Neural cell (in vitro differentiated cells): ENCODE data around the gene LIMD2. TPM values are rescaled to one million over a fixed set of nuclear protein-coding genes. Genes with fewer than 3 reads are reported as not detected.

Experiments
- H2AFZ ChIP-seq: fragments of 200-600, 300-800 bp; sonication (generic), shearing (Covaris generic); 2 replicates; pipeline ENCODE4 v1.6.0; 2014; ENCODE audit warnings: low read depth, mild to moderate bottlenecking, antibody characterized with exemption, low read length, moderate library complexity
- H3F3A ChIP-seq: fragments of 200-600 bp; shearing (Covaris generic); 2 replicates; pipeline ENCODE4 v1.6.1; 2016; ENCODE audit warnings: mild to moderate bottlenecking, moderate library complexity, mixed read lengths, antibody characterized with exemption, low read length; ENCODE audit not compliant: insufficient read depth, poor library complexity, severe bottlenecking
- H3K27ac ChIP-seq: fragments of 200-600, 300-800 bp; sonication (generic), shearing (Covaris generic); 2 replicates; pipeline ENCODE4 v1.5.1; 2014; ENCODE audit warnings: mild to moderate bottlenecking, low read length, moderate library complexity
- H3K27me3 ChIP-seq: fragments of 300-800, 200-600 bp; sonication (generic), shearing (Covaris generic); 2 replicates; pipeline ENCODE4 v1.6.0; 2014; ENCODE audit warnings: mild to moderate bottlenecking, low read depth, low read length, moderate library complexity; ENCODE audit not compliant: insufficient read depth
- H3K36me3 ChIP-seq: fragments of 300-800, 200-600 bp; sonication (generic), shearing (Covaris generic); 2 replicates; pipeline ENCODE4 v1.5.1; 2014; ENCODE audit warnings: mild to moderate bottlenecking, antibody characterized with exemption, low read length, moderate library complexity; ENCODE audit not compliant: insufficient read depth
- H3K4me2 ChIP-seq: fragments of 300-800, 200-600 bp; sonication (generic), shearing (Covaris generic); 2 replicates; pipeline ENCODE4 v1.6.0; 2014; ENCODE audit warnings: mild to moderate bottlenecking, low read length
- H3K4me3 ChIP-seq: fragments of 300-800, 200-600 bp; sonication (generic), shearing (Covaris generic); 2 replicates; pipeline ENCODE4 v1.5.1; 2014; ENCODE audit warnings: mild to moderate bottlenecking, low read length, moderate library complexity
- H3K79me2 ChIP-seq: fragments of 200-600 bp; shearing (Covaris generic); replicated peaks from 2 replicates; pipeline ENCODE4 v1.6.0; 2014; ENCODE audit warnings: mild to moderate bottlenecking, low read length, moderate library complexity; ENCODE audit not compliant: insufficient read depth
- H3K9ac ChIP-seq: fragments of 300-800, 200-600 bp; sonication (generic), shearing (Covaris generic); 2 replicates; pipeline ENCODE4 v1.6.1; 2016; ENCODE audit warnings: mild to moderate bottlenecking, low read length, mixed read lengths
- H3K9me2 ChIP-seq: fragments of 200-600 bp; shearing (Covaris generic); 2 replicates; pipeline ENCODE4 v1.6.1; 2016; ENCODE audit warnings: mild to moderate bottlenecking, low read length, mixed read lengths; ENCODE audit not compliant: insufficient read depth
- H3K9me3 ChIP-seq: fragments of 200-600, 300-800 bp; sonication (generic), shearing (Covaris generic); 2 replicates; pipeline ENCODE4 v1.6.1; 2016; ENCODE audit warnings: mild to moderate bottlenecking, mixed run types, low read length, moderate library complexity, mixed read lengths
- H4K20me1 ChIP-seq: fragments of 200-600 bp; shearing (Covaris generic); 2 replicates; pipeline ENCODE4 v1.6.1; 2016; ENCODE audit warnings: mild to moderate bottlenecking, mixed run types; ENCODE audit not compliant: insufficient read depth
- CTCF ChIP-seq: fragments of 450-650 bp; IDR thresholded peaks from 2 replicates; pipeline ENCODE4 v1.5.1; 2014; ENCODE audit warnings: antibody characterized with exemption, mild to moderate bottlenecking, moderate library complexity; ENCODE audit not compliant: poor library complexity, severe bottlenecking
- EP300 ChIP-seq: fragments of 450-650 bp; conservative IDR thresholded peaks from 2 replicates; pipeline ENCODE4 v1.6.1; 2014; ENCODE audit warnings: antibody characterized with exemption, mild to moderate bottlenecking, moderate library complexity; ENCODE audit not compliant: poor library complexity, severe bottlenecking
- EZH2 ChIP-seq: fragments of 200-600, 300-800 bp; shearing (Covaris generic), sonication (generic); IDR thresholded peaks from 2 replicates; pipeline ENCODE4 v1.6.1; 2014; ENCODE audit warnings: antibody characterized with exemption, low read length, borderline replicate concordance, mild to moderate bottlenecking; ENCODE audit not compliant: insufficient read depth, poor library complexity, severe bottlenecking
- MXI1 ChIP-seq: fragments of 450-650 bp; conservative IDR thresholded peaks from 2 replicates; pipeline ENCODE4 v1.6.1; 2014; ENCODE audit warnings: antibody characterized with exemption, mild to moderate bottlenecking; ENCODE audit not compliant: poor library complexity, severe bottlenecking
- POLR2AphosphoS5 ChIP-seq: IDR thresholded peaks from 2 replicates; pipeline ENCODE4 v1.6.1; 2012
- RAD21 ChIP-seq: fragments of 450-650 bp; conservative IDR thresholded peaks from 2 replicates; pipeline ENCODE4 v1.6.1; 2014; ENCODE audit warnings: antibody characterized with exemption, mild to moderate bottlenecking, moderate library complexity
- SMC3 ChIP-seq: fragments of 450-650 bp; conservative IDR thresholded peaks from 2 replicates; pipeline ENCODE4 v1.6.1; 2014; ENCODE audit warnings: antibody characterized with exemption, mild to moderate bottlenecking, moderate library complexity; ENCODE audit not compliant: poor library complexity
- TAF1 ChIP-seq: IDR thresholded peaks from 2 replicates; pipeline ENCODE4 v1.6.1; 2012; ENCODE audit warnings: low read depth
- polyA plus RNA-seq: library from polyadenylated mRNA; depleted of rRNA; stranded (reverse); fragments of >200 nt; gene quantifications from 2 replicates; pipeline ENCODE4 v1.2.3, GENCODE V29; 2014
- TF ChIP-seq, protein P1 (sequence below): IDR thresholded peaks from 2 replicates; pipeline ENCODE4 v1.6.1; 2012; ENCODE audit warnings: borderline replicate concordance

Gene LIMD2
- polyA plus RNA-seq, 1 donor from 2014 or later, result 132 TPM

GRCh38 chr17:63703029-63703428, 3.1 kb upstream of the LIMD2 start:
- H2AFZ ChIP-seq, result no peak overlapping the region
- no peaks in the 10 kb centered on the region for H3K9me2 ChIP-seq
- H4K20me1 ChIP-seq, result no peaks in the 10 kb centered on the region
- no peaks in the 10 kb centered on the region for H3K27me3 ChIP-seq
- no peak overlapping the region for H3K9ac ChIP-seq
- no peaks in the 10 kb centered on the region for H3K9me3 ChIP-seq
- no peaks in the 10 kb centered on the region for H3K36me3 ChIP-seq
- no peak overlapping the region for H3K27ac ChIP-seq
- no peak overlapping the region for H3K4me2 ChIP-seq
- peaks cover 6% of the 10 kb centered on the region for H3K79me2 ChIP-seq
- TF ChIP-seq CTCF (no peak), SMC3 (no peak), EZH2 (no peak), MXI1 (no peak)
- no peaks in the 10 kb centered on the region for H3F3A ChIP-seq
- H3K4me3 ChIP-seq, result peak overlapping the region; percentile 49

DNA sequence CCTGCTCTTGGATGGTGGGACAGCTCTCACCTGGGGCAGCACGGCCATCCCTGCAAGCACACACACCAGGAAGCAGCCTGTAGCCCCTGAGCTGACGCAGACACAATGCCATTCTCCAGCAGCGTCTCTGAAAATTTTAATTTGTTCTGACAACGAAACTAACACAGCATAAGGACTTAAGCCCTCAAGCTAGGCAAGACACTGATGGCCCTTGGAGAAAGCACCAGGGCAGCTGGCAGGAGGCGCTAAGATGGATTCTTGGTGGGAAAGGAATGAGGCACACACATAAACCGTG, 2.7 kb upstream of the LIMD2 start:
- H3K4me3 ChIP-seq, result peak overlapping the region; percentile 49

More for the DNA sequence above, 2.7 kb upstream of the LIMD2 start:
- Histone ChIP-seq H3K9me3 (no peaks in the 10 kb centered on the region), H3K36me3 (no peaks in the 10 kb centered on the region), H3K27ac (no peak overlapping the region), H3K79me2 (peaks cover 6% of the 10 kb centered on the region), H3K27me3 (no peaks in the 10 kb centered on the region), H3K9me2 (no peaks in the 10 kb centered on the region), H3K9ac (no peak overlapping the region), H2AFZ (no peak overlapping the region), H3F3A (no peaks in the 10 kb centered on the region), H3K4me2 (no peak overlapping the region), H4K20me1 (no peaks in the 10 kb centered on the region)
- TF ChIP-seq, protein P1, sequence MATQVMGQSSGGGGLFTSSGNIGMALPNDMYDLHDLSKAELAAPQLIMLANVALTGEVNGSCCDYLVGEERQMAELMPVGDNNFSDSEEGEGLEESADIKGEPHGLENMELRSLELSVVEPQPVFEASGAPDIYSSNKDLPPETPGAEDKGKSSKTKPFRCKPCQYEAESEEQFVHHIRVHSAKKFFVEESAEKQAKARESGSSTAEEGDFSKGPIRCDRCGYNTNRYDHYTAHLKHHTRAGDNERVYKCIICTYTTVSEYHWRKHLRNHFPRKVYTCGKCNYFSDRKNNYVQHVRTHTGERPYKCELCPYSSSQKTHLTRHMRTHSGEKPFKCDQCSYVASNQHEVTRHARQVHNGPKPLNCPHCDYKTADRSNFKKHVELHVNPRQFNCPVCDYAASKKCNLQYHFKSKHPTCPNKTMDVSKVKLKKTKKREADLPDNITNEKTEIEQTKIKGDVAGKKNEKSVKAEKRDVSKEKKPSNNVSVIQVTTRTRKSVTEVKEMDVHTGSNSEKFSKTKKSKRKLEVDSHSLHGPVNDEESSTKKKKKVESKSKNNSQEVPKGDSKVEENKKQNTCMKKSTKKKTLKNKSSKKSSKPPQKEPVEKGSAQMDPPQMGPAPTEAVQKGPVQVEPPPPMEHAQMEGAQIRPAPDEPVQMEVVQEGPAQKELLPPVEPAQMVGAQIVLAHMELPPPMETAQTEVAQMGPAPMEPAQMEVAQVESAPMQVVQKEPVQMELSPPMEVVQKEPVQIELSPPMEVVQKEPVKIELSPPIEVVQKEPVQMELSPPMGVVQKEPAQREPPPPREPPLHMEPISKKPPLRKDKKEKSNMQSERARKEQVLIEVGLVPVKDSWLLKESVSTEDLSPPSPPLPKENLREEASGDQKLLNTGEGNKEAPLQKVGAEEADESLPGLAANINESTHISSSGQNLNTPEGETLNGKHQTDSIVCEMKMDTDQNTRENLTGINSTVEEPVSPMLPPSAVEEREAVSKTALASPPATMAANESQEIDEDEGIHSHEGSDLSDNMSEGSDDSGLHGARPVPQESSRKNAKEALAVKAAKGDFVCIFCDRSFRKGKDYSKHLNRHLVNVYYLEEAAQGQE, result no peak
- no peak for TF ChIP-seq MXI1
- TF ChIP-seq CTCF, result no peak
- TF ChIP-seq EP300, result no peak
- TF ChIP-seq EZH2, result no peak
- TF ChIP-seq POLR2AphosphoS5, result no peak
- no peak for TF ChIP-seq RAD21
- no peak for TF ChIP-seq TAF1
- TF ChIP-seq SMC3, result no peak
